Measurements from ENCODE around the gene UBC.
"Not testable (repeated sequence)": the region's sequence is repeated elsewhere in the genome, so short reads cannot be mapped to it uniquely, and the experiment has no call there.

Gene UBC

GRCh38 chr12:124898200-124898922 is 16.1 kb downstream of the UBC start:
- H3K27ac ChIP-seq (ENCODE audit: low read depth, low read length): no peak overlapping the region

GRCh38 chr12:124896461-124896860 is 18.0 kb downstream of the UBC start:
- no peaks in the 10 kb centered on the region for H3K4me1 ChIP-seq (ENCODE audit: control insufficient read depth, insufficient read depth, low read length)
- H3K27me3 ChIP-seq (ENCODE audit: control insufficient read depth, insufficient read depth, low read length): no peaks in the 10 kb centered on the region
- no peaks in the 10 kb centered on the region for H3K36me3 ChIP-seq (ENCODE audit: control insufficient read depth, insufficient read depth, low read length)
- no peak overlapping the region for H3K9ac ChIP-seq (ENCODE audit: low read length)
- H3K27ac ChIP-seq (ENCODE audit: low read depth, low read length): no peak overlapping the region
- peaks cover 2% of the 10 kb centered on the region; the same call in 1 of the 2 replicates for H3K9me3 ChIP-seq (ENCODE audit: control insufficient read depth, insufficient read depth, low read depth, low read length)
- H3K4me3 ChIP-seq (ENCODE audit: low read depth, low read length): no peak overlapping the region

More at GRCh38 chr12:124898200-124898922, 16.1 kb downstream of the UBC start:
- H3K9ac ChIP-seq (ENCODE audit: low read length): no peak overlapping the region
- H3K4me1 ChIP-seq (ENCODE audit: control insufficient read depth, insufficient read depth, low read length): no peaks in the 10 kb centered on the region
- no peaks in the 10 kb centered on the region for H3K27me3 ChIP-seq (ENCODE audit: control insufficient read depth, insufficient read depth, low read length)
- H3K9me3 ChIP-seq (ENCODE audit: control insufficient read depth, insufficient read depth, low read depth, low read length): peaks cover 2% of the 10 kb centered on the region; the same call in 1 of the 2 replicates
- H3K4me3 ChIP-seq (ENCODE audit: low read depth, low read length): no peak overlapping the region
- H3K36me3 ChIP-seq (ENCODE audit: control insufficient read depth, insufficient read depth, low read length): no peaks in the 10 kb centered on the region

DNA sequence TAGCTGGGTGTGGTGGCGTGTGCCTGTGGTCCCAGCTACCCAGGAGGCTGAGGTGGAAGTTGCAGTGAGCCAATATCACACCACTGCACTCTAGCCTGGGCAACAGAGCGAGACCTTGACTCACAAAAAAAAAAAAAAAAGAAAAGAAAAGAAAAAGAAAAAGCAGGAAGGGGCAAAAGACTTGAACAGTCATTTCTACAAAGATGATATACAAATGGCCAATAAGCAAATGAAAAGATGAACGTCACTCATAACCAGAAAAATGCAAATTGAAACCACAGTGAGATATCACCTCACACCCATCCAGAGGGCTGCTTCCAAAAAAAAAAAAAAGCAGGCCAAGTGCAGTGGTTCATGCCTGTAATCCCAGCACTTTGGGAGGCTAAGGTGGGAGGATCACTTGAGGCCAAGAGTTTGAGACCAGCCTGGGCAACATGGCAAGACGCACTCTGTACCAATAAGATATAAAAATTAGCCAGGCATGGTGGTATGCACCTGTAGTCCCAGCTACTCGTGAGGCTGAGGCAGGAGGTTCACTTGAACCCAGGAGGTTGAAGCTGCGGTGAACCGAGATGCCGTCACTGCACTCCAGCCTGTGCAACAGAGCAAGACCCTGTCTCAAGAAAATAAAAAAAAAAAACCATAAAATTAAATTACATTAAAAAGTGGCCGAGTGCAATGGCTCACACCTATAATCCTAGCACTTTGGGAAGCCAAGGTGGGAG is 20.5 kb downstream of the UBC start:
- Histone ChIP-seq H3K9me3 (ENCODE audit: control insufficient read depth, insufficient read depth, low read depth, low read length) (peaks cover 2% of the 10 kb centered on the region; the same call in 1 of the 2 replicates), H3K27ac (ENCODE audit: low read depth, low read length) (no peak overlapping the region), H3K9ac (ENCODE audit: low read length) (no peak overlapping the region), H3K4me1 (ENCODE audit: control insufficient read depth, insufficient read depth, low read length) (no peaks in the 10 kb centered on the region), H3K36me3 (ENCODE audit: control insufficient read depth, insufficient read depth, low read length) (no peaks in the 10 kb centered on the region), H3K4me3 (ENCODE audit: low read depth, low read length) (no peak overlapping the region), H3K27me3 (ENCODE audit: control insufficient read depth, insufficient read depth, low read length) (no peaks in the 10 kb centered on the region)

DNA sequence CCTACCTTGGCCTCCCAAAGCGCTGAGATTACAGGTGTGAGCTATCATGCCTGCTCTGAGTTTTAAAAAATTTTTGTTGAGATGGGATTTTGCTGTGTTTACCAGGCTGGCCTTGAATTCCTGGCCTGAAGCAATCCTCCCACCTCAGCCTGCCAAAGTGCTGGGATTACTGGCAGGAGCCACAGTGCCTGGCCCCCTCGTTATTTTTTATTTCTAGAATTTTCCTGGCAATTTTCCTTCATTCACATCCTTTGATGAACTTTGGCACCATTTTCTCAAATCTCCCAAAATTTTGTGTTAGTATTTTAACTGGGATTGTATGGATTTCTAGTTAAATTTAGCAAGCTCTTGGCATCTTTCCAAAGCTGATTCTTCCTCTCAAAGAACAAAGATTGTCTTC is 26.2 kb downstream of the UBC start:
- Histone ChIP-seq H3K27me3 (ENCODE audit: control insufficient read depth, insufficient read depth, low read length) (no peaks in the 10 kb centered on the region), H3K4me3 (ENCODE audit: low read depth, low read length) (no peak overlapping the region), H3K9me3 (ENCODE audit: control insufficient read depth, insufficient read depth, low read depth, low read length) (no peaks in the 10 kb centered on the region), H3K4me1 (ENCODE audit: control insufficient read depth, insufficient read depth, low read length) (peaks cover 18% of the 10 kb centered on the region), H3K27ac (ENCODE audit: low read depth, low read length) (no peak overlapping the region), H3K36me3 (ENCODE audit: control insufficient read depth, insufficient read depth, low read length) (no peaks in the 10 kb centered on the region), H3K9ac (ENCODE audit: low read length) (no peak overlapping the region)

DNA sequence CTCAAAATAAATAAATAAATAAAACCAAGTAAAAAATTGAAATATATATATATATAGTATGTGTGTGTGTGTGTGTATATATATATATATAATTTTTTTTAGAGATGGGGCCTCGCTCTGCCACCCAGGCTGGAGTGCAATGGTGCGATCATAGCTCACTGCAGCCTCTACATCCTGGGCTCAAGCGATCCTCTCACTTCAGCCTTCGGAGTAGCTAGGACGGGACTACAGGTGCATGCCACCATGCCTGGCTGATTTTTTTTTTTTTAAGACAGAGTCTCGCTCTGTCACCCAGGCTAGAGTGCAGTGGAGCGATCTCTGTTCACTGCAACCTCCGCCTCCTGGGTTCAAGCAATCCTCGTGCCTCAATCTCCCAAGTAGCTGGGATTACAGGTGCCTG is 26.7 kb downstream of the UBC start:
- not testable (repeated sequence) for H3K27me3 ChIP-seq (ENCODE audit: control insufficient read depth, insufficient read depth, low read length); H3K4me3 ChIP-seq (ENCODE audit: low read depth, low read length); H3K9ac ChIP-seq (ENCODE audit: low read length); H3K36me3 ChIP-seq (ENCODE audit: control insufficient read depth, insufficient read depth, low read length); H3K27ac ChIP-seq (ENCODE audit: low read depth, low read length); H3K9me3 ChIP-seq (ENCODE audit: control insufficient read depth, insufficient read depth, low read depth, low read length)
- peaks cover 18% of the 10 kb centered on the region for H3K4me1 ChIP-seq (ENCODE audit: control insufficient read depth, insufficient read depth, low read length)

DNA sequence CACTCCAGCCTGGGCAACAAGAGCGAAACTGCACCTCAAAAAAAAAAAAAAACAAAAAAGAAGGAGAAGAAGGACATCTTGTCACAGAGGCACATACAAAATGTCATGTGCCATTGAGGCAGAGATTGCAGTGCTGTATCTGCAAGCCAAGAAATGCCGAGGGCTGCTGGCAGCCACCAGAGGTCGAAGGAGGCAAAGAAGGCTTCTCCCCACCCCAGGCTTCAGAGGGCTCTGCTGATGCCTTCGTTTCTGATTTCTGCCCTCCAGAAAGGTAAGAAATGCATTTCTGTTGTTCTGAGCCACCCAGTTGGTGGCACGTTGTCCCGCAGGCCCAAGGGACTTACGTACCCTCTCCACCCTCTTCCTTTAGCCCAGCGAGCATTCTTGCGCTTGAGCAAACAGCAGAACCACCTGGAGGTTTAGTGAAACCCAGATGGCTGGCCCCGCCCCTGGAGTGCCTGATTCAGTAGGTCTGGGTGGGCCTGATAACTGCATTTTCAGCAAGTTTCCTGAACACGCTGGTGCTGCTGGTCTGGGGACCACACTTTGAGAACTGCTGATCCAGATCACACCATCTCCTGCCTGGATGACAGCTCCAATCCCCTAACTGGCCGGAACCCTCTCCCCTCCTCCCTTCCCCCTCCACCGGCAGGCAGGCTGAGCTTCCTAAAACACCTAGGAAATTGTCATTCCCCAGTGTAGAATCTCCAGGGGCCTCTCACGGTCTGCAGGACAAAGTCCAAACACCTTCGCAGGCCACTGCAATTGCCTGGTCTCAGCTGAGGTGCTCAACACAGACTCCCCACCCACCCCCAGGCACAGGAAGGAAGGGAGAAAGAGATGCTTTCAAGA is 29.6 kb downstream of the UBC start:
- Histone ChIP-seq H3K27ac (ENCODE audit: low read depth, low read length) (no peak overlapping the region), H3K4me3 (ENCODE audit: low read depth, low read length) (peak overlapping the region; percentile 22; the same call in 1 of the 2 replicates), H3K9ac (ENCODE audit: low read length) (no peak overlapping the region), H3K9me3 (ENCODE audit: control insufficient read depth, insufficient read depth, low read depth, low read length) (no peaks in the 10 kb centered on the region), H3K27me3 (ENCODE audit: control insufficient read depth, insufficient read depth, low read length) (no peaks in the 10 kb centered on the region), H3K4me1 (ENCODE audit: control insufficient read depth, insufficient read depth, low read length) (peaks cover 18% of the 10 kb centered on the region), H3K36me3 (ENCODE audit: control insufficient read depth, insufficient read depth, low read length) (no peaks in the 10 kb centered on the region)

DNA sequence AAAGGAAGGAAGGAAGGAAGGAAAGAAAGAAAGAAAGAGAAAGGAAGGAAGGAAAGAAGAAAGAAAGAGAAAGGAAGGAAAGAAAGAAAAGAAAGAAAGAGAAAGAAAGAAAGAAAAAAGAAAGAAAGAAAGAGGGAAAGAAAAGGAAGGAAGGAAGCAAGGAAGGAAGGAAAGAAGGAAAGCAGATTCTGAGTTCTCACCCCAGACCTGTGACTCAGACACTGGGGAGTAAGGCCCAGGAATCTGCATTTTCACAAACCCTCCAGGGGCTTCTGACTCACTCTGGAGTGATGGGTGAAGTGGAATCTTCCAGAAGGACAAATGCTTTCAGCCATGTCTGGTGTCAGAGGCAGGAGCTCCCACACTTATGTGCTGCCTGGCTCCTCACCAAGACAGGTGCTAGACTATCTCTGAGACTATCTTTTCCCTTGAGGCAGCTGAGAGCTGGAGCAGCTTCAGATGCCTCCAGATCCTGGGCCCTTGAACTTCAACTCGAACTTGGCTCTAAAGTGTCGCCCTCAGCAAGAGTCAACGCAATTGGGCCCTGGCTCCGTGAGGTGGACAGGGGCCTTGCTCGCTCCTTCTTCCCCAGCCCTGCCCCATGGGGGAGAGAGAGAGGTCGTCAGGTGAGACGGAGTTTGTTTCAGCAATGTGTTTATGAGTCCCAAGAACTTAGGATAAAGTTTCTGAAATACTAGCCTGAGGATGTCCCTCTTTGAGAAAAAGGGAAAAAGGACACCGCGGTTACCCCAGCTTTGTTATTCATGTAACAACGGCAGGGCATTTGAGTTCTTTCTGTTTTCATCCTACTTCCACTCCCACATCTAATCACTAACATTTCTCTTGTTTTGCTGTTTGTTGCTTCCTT is 31.0 kb downstream of the UBC start:
- H3K4me3 ChIP-seq (ENCODE audit: low read depth, low read length): no peak overlapping the region

GRCh38 chr12:124881123-124881522 is 33.3 kb downstream of the UBC start:
- Histone ChIP-seq H3K9me3 (ENCODE audit: control insufficient read depth, insufficient read depth, low read depth, low read length) (no peaks in the 10 kb centered on the region), H3K27me3 (ENCODE audit: control insufficient read depth, insufficient read depth, low read length) (no peaks in the 10 kb centered on the region), H3K27ac (ENCODE audit: low read depth, low read length) (no peak overlapping the region), H3K4me3 (ENCODE audit: low read depth, low read length) (no peak overlapping the region), H3K36me3 (ENCODE audit: control insufficient read depth, insufficient read depth, low read length) (no peaks in the 10 kb centered on the region), H3K9ac (ENCODE audit: low read length) (no peak overlapping the region), H3K4me1 (ENCODE audit: control insufficient read depth, insufficient read depth, low read length) (peaks cover 18% of the 10 kb centered on the region)

More for the DNA sequence above, 31.0 kb downstream of the UBC start:
- Histone ChIP-seq H3K27me3 (ENCODE audit: control insufficient read depth, insufficient read depth, low read length) (no peaks in the 10 kb centered on the region), H3K36me3 (ENCODE audit: control insufficient read depth, insufficient read depth, low read length) (no peaks in the 10 kb centered on the region), H3K4me1 (ENCODE audit: control insufficient read depth, insufficient read depth, low read length) (peaks cover 18% of the 10 kb centered on the region), H3K27ac (ENCODE audit: low read depth, low read length) (no peak overlapping the region; the same call in 1 of the 2 replicates), H3K9ac (ENCODE audit: low read length) (no peak overlapping the region), H3K9me3 (ENCODE audit: control insufficient read depth, insufficient read depth, low read depth, low read length) (no peaks in the 10 kb centered on the region)

DNA sequence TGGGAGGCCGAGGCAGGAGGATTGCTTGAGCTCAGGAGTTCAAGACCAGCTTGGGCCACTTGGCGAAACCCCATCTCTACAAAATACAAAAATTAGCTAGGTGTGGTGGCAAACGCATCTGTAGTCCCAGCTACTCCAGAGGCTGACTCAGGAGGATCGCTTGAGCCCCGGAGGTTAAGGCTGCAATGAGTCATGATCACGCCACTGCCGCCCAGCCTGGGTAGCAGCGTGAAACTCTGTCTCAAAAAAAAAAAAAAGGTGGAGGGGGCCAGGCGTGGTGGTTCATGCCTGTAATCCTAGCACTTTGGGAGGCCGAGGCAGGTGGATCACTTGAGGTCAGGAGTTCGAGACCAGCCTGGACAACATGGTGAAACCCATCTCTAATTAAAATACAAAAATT is 34.1 kb downstream of the UBC start:
- not testable (repeated sequence) for H3K27me3 ChIP-seq (ENCODE audit: control insufficient read depth, insufficient read depth, low read length); H3K27ac ChIP-seq (ENCODE audit: low read depth, low read length); H3K4me3 ChIP-seq (ENCODE audit: low read depth, low read length); H3K9ac ChIP-seq (ENCODE audit: low read length); H3K36me3 ChIP-seq (ENCODE audit: control insufficient read depth, insufficient read depth, low read length); H3K9me3 ChIP-seq (ENCODE audit: control insufficient read depth, insufficient read depth, low read depth, low read length)
- H3K4me1 ChIP-seq (ENCODE audit: control insufficient read depth, insufficient read depth, low read length): peaks cover 18% of the 10 kb centered on the region

DNA sequence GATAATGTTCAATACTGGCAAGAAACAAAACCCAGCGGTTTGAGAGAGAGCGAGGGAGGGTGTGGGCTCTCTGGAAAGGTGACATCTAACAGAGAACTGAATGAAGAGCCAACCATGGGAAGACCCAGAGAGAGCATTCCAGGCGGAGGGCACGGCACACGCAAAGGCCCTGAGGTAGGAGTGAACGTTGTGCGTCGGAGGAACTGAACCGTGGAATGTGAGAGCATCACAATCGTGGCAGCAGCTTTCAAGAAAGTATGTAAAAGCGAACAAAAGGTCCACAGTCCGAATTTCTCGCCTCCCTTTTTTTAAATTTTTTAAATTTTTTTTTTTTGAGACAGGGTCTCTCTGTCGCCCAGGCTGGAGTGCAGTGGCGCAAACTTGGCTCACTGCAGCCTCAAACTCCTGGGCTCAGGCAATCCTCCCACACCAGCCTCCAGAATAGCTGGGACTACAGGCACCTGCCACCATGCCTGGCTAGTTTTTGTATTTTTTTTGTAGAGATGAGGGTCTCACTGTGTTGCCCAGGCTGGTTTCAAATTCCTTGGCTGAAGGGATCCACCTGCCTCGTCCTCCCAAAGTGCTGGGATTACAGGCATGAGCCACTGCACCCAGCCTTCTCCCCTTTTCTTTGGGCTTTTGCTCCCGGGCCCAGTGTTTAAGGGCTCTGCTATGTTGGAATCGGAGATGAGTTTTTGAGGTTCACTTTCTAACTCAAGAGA is 35.5 kb downstream of the UBC start:
- no peaks in the 10 kb centered on the region for H3K9me3 ChIP-seq (ENCODE audit: control insufficient read depth, insufficient read depth, low read depth, low read length)
- H3K27ac ChIP-seq (ENCODE audit: low read depth, low read length): no peak overlapping the region
- H3K27me3 ChIP-seq (ENCODE audit: control insufficient read depth, insufficient read depth, low read length): no peaks in the 10 kb centered on the region
- H3K4me1 ChIP-seq (ENCODE audit: control insufficient read depth, insufficient read depth, low read length): peaks cover 8% of the 10 kb centered on the region
- no peak overlapping the region for H3K9ac ChIP-seq (ENCODE audit: low read length)
- H3K4me3 ChIP-seq (ENCODE audit: low read depth, low read length): no peak overlapping the region
- H3K36me3 ChIP-seq (ENCODE audit: control insufficient read depth, insufficient read depth, low read length): no peaks in the 10 kb centered on the region

Measured in HUES6 (cell line).